Neural cell (in vitro differentiated cells): Measurements from ENCODE around the gene SMCO2. TPM values are rescaled to one million over a fixed set of nuclear protein-coding genes. Genes with fewer than 3 reads are reported as not detected.

Source experiments
- H2AFZ ChIP-seq: fragments of 200-600, 300-800 bp; sonication (generic), shearing (Covaris generic); 2 replicates; pipeline ENCODE4 v1.6.0; 2014; ENCODE audit warnings: low read depth, mild to moderate bottlenecking, antibody characterized with exemption, low read length, moderate library complexity
- H3F3A ChIP-seq: fragments of 200-600 bp; shearing (Covaris generic); 2 replicates; pipeline ENCODE4 v1.6.1; 2016; ENCODE audit warnings: mild to moderate bottlenecking, moderate library complexity, mixed read lengths, antibody characterized with exemption, low read length; ENCODE audit not compliant: insufficient read depth, poor library complexity, severe bottlenecking
- H3K27ac ChIP-seq: fragments of 200-600, 300-800 bp; sonication (generic), shearing (Covaris generic); 2 replicates; pipeline ENCODE4 v1.5.1; 2014; ENCODE audit warnings: mild to moderate bottlenecking, low read length, moderate library complexity
- H3K27me3 ChIP-seq: fragments of 300-800, 200-600 bp; sonication (generic), shearing (Covaris generic); 2 replicates; pipeline ENCODE4 v1.6.0; 2014; ENCODE audit warnings: mild to moderate bottlenecking, low read depth, low read length, moderate library complexity; ENCODE audit not compliant: insufficient read depth
- H3K36me3 ChIP-seq: fragments of 300-800, 200-600 bp; sonication (generic), shearing (Covaris generic); 2 replicates; pipeline ENCODE4 v1.5.1; 2014; ENCODE audit warnings: mild to moderate bottlenecking, antibody characterized with exemption, low read length, moderate library complexity; ENCODE audit not compliant: insufficient read depth
- H3K4me2 ChIP-seq: fragments of 300-800, 200-600 bp; sonication (generic), shearing (Covaris generic); 2 replicates; pipeline ENCODE4 v1.6.0; 2014; ENCODE audit warnings: mild to moderate bottlenecking, low read length
- H3K4me3 ChIP-seq: fragments of 300-800, 200-600 bp; sonication (generic), shearing (Covaris generic); 2 replicates; pipeline ENCODE4 v1.5.1; 2014; ENCODE audit warnings: mild to moderate bottlenecking, low read length, moderate library complexity
- H3K79me2 ChIP-seq: fragments of 200-600 bp; shearing (Covaris generic); replicated peaks from 2 replicates; pipeline ENCODE4 v1.6.0; 2014; ENCODE audit warnings: mild to moderate bottlenecking, low read length, moderate library complexity; ENCODE audit not compliant: insufficient read depth
- H3K9ac ChIP-seq: fragments of 300-800, 200-600 bp; sonication (generic), shearing (Covaris generic); 2 replicates; pipeline ENCODE4 v1.6.1; 2016; ENCODE audit warnings: mild to moderate bottlenecking, low read length, mixed read lengths
- H3K9me2 ChIP-seq: fragments of 200-600 bp; shearing (Covaris generic); 2 replicates; pipeline ENCODE4 v1.6.1; 2016; ENCODE audit warnings: mild to moderate bottlenecking, low read length, mixed read lengths; ENCODE audit not compliant: insufficient read depth
- H3K9me3 ChIP-seq: fragments of 200-600, 300-800 bp; sonication (generic), shearing (Covaris generic); 2 replicates; pipeline ENCODE4 v1.6.1; 2016; ENCODE audit warnings: mild to moderate bottlenecking, mixed run types, low read length, moderate library complexity, mixed read lengths
- H4K20me1 ChIP-seq: fragments of 200-600 bp; shearing (Covaris generic); 2 replicates; pipeline ENCODE4 v1.6.1; 2016; ENCODE audit warnings: mild to moderate bottlenecking, mixed run types; ENCODE audit not compliant: insufficient read depth
- CTCF ChIP-seq: fragments of 450-650 bp; IDR thresholded peaks from 2 replicates; pipeline ENCODE4 v1.5.1; 2014; ENCODE audit warnings: antibody characterized with exemption, mild to moderate bottlenecking, moderate library complexity; ENCODE audit not compliant: poor library complexity, severe bottlenecking
- EP300 ChIP-seq: fragments of 450-650 bp; conservative IDR thresholded peaks from 2 replicates; pipeline ENCODE4 v1.6.1; 2014; ENCODE audit warnings: antibody characterized with exemption, mild to moderate bottlenecking, moderate library complexity; ENCODE audit not compliant: poor library complexity, severe bottlenecking
- EZH2 ChIP-seq: fragments of 200-600, 300-800 bp; shearing (Covaris generic), sonication (generic); IDR thresholded peaks from 2 replicates; pipeline ENCODE4 v1.6.1; 2014; ENCODE audit warnings: antibody characterized with exemption, low read length, borderline replicate concordance, mild to moderate bottlenecking; ENCODE audit not compliant: insufficient read depth, poor library complexity, severe bottlenecking
- MXI1 ChIP-seq: fragments of 450-650 bp; conservative IDR thresholded peaks from 2 replicates; pipeline ENCODE4 v1.6.1; 2014; ENCODE audit warnings: antibody characterized with exemption, mild to moderate bottlenecking; ENCODE audit not compliant: poor library complexity, severe bottlenecking
- POLR2AphosphoS5 ChIP-seq: IDR thresholded peaks from 2 replicates; pipeline ENCODE4 v1.6.1; 2012
- RAD21 ChIP-seq: fragments of 450-650 bp; conservative IDR thresholded peaks from 2 replicates; pipeline ENCODE4 v1.6.1; 2014; ENCODE audit warnings: antibody characterized with exemption, mild to moderate bottlenecking, moderate library complexity
- REST ChIP-seq: IDR thresholded peaks from 2 replicates; pipeline ENCODE4 v1.6.1; 2012; ENCODE audit warnings: borderline replicate concordance
- SMC3 ChIP-seq: fragments of 450-650 bp; conservative IDR thresholded peaks from 2 replicates; pipeline ENCODE4 v1.6.1; 2014; ENCODE audit warnings: antibody characterized with exemption, mild to moderate bottlenecking, moderate library complexity; ENCODE audit not compliant: poor library complexity
- TAF1 ChIP-seq: IDR thresholded peaks from 2 replicates; pipeline ENCODE4 v1.6.1; 2012; ENCODE audit warnings: low read depth
- polyA plus RNA-seq: library from polyadenylated mRNA; depleted of rRNA; stranded (reverse); fragments of >200 nt; gene quantifications from 2 replicates; pipeline ENCODE4 v1.2.3, GENCODE V29; 2014

Gene SMCO2
- polyA plus RNA-seq, 1 donor from 2014 or later = not detected

GRCh38 chr12:27437839-27438238 lies 8.7 kb upstream of the SMCO2 start:
- H3K79me2 ChIP-seq = no peaks in the 10 kb centered on the region
- no peak overlapping the region for H3K9ac ChIP-seq
- H3K9me2 ChIP-seq = no peaks in the 10 kb centered on the region
- no peaks in the 10 kb centered on the region for H4K20me1 ChIP-seq
- no peak overlapping the region for H3K4me2 ChIP-seq
- H3K4me3 ChIP-seq = no peak overlapping the region
- H3F3A ChIP-seq = no peaks in the 10 kb centered on the region
- H3K27ac ChIP-seq = no peak overlapping the region
- no peaks in the 10 kb centered on the region for H3K36me3 ChIP-seq
- no peaks in the 10 kb centered on the region for H3K27me3 ChIP-seq
- no peak overlapping the region for H2AFZ ChIP-seq
- H3K9me3 ChIP-seq = no peaks in the 10 kb centered on the region
- TF ChIP-seq EZH2 (no peak), EP300 (no peak), POLR2AphosphoS5 (no peak), RAD21 (no peak), SMC3 (no peak), MXI1 (no peak), REST (no peak), CTCF (no peak), TAF1 (no peak)

GRCh38 chr12:27447761-27448160 lies 1.2 kb downstream of the SMCO2 start:
- TF ChIP-seq EZH2 = no peak
- TF ChIP-seq EP300 = no peak
- TF ChIP-seq SMC3 = no peak
- no peak for TF ChIP-seq CTCF
- TF ChIP-seq REST = no peak
- no peak for TF ChIP-seq POLR2AphosphoS5
- TF ChIP-seq MXI1 = no peak
- no peak for TF ChIP-seq RAD21
- no peak for TF ChIP-seq TAF1
- no peaks in the 10 kb centered on the region for H3K36me3 ChIP-seq

More at GRCh38 chr12:27447761-27448160, 1.2 kb downstream of the SMCO2 start:
- H3K4me3 ChIP-seq = no peak overlapping the region
- H3K9ac ChIP-seq = no peak overlapping the region
- H3K79me2 ChIP-seq = no peaks in the 10 kb centered on the region
- H3K4me2 ChIP-seq = no peak overlapping the region
- no peak overlapping the region for H2AFZ ChIP-seq
- H3K27ac ChIP-seq = no peak overlapping the region
- no peaks in the 10 kb centered on the region for H4K20me1 ChIP-seq
- H3F3A ChIP-seq = no peaks in the 10 kb centered on the region
- no peaks in the 10 kb centered on the region for H3K9me2 ChIP-seq
- H3K9me3 ChIP-seq = no peaks in the 10 kb centered on the region
- no peaks in the 10 kb centered on the region for H3K27me3 ChIP-seq
